Endothelial cell of umbilical vein (primary cell): ENCODE measurements around the gene GRK1. TPM values are rescaled to one million over a fixed set of nuclear protein-coding genes. Genes with fewer than 3 reads are reported as not detected.

Experiments used
- BruUV-seq: library from RNA; stranded (reverse); fragments of 400-500 nt; replicated peaks from 2 replicates; lab custom pipeline; 2021; lab: Mats Ljungman, UMichigan
- CTCF ChIA-PET: fragments of 300-600, 350-600 bp; sonication (Branson Sonifier 250); formaldehyde crosslinking; loops from one replicate; lab custom pipeline; 2021; ENCODE audit warnings: antibody characterized with exemption, inconsistent platforms; lab: Charles Lee
- POLR2A ChIA-PET: fragments of 300-600, 350-600 bp; sonication (Branson Sonifier 250); formaldehyde crosslinking; loops from one replicate; lab custom pipeline; 2021; ENCODE audit warnings: antibody characterized with exemption, inconsistent platforms; lab: Charles Lee
- DNase-seq: peaks from one replicate; pipeline ENCODE4 v3.0.0-alpha.2; 2011; ENCODE audit warnings: low read depth, low spot score
- FAIRE-seq: peaks from 2 replicates; lab custom pipeline; 2011; peaks lifted over from hg19 to GRCh38; lab: Jason Lieb, UNC
- H2AFZ ChIP-seq: 2 replicates; pipeline ENCODE4 v1.6.0; 2012; ENCODE audit warnings: low read depth, low read length, control low read depth, inconsistent platforms
- H3K27ac ChIP-seq: 2 replicates; pipeline ENCODE4 v1.5.1; 2011; ENCODE audit warnings: low read depth, mild to moderate bottlenecking, control low read depth, low read length, moderate library complexity; ENCODE audit not compliant: insufficient read depth
- H3K27me3 ChIP-seq, 2 experiments: 2 replicates each; pipeline versions ENCODE4 v1.6.0 to v1.6.1; 2011; ENCODE audit warnings: low read length in 2 of 2, mixed read lengths in 1 of 2; ENCODE audit not compliant: control insufficient read depth in 2 of 2, insufficient read depth in 2 of 2
- H3K36me3 ChIP-seq, 2 experiments: 2 replicates in 1 of 2; 3 replicates in 1 of 2; pipeline ENCODE4 v1.5.1; 2011; ENCODE audit warnings: low read length in 2 of 2, mild to moderate bottlenecking in 1 of 2, moderate library complexity in 1 of 2; ENCODE audit not compliant: control insufficient read depth in 2 of 2, insufficient read depth in 2 of 2; ENCODE audit errors: extremely low read depth in 1 of 2
- H3K4me1 ChIP-seq: 3 replicates; pipeline ENCODE4 v1.5.1; 2011; ENCODE audit warnings: mild to moderate bottlenecking, low read length; ENCODE audit not compliant: control insufficient read depth, insufficient read depth; ENCODE audit errors: extremely low read depth
- H3K4me2 ChIP-seq: 2 replicates; pipeline ENCODE4 v1.6.1; 2011; ENCODE audit warnings: low read length, control low read depth, mixed read lengths; ENCODE audit not compliant: insufficient read depth
- H3K4me3 ChIP-seq, 3 experiments: fragments of 200-600 bp in 1 of 3; sonication (generic), shearing (Covaris generic) in 1 of 3; replicated peaks in 1 of 3; 2 replicates each; pipeline ENCODE4 v1.5.1; 2011 to 2016; ENCODE audit warnings: control low read depth in 3 of 3, low read length in 3 of 3, mild to moderate bottlenecking in 2 of 3, inconsistent platforms in 1 of 3, low read depth in 1 of 3, moderate library complexity in 1 of 3; ENCODE audit not compliant: insufficient read depth in 1 of 3
- H3K79me2 ChIP-seq: 2 replicates; pipeline ENCODE4 v1.6.0; 2012; ENCODE audit warnings: low read length, inconsistent platforms; ENCODE audit not compliant: control insufficient read depth, insufficient read depth
- H3K9ac ChIP-seq: replicated peaks from 2 replicates; pipeline ENCODE3; 2011; ENCODE audit warnings: low read length, control low read depth; ENCODE audit not compliant: insufficient read depth; ENCODE audit errors: extremely low read depth
- H3K9me1 ChIP-seq: replicated peaks from 3 replicates; pipeline ENCODE4 v1.6.0; 2011; ENCODE audit warnings: mild to moderate bottlenecking, low read length; ENCODE audit not compliant: control insufficient read depth, insufficient read depth; ENCODE audit errors: extremely low read depth
- H3K9me3 ChIP-seq: replicated peaks from 2 replicates; pipeline ENCODE4 v1.5.1; 2012; ENCODE audit warnings: low read length, inconsistent platforms; ENCODE audit not compliant: control insufficient read depth, insufficient read depth
- H4K20me1 ChIP-seq: replicated peaks from 2 replicates; pipeline ENCODE3; 2011; ENCODE audit warnings: mild to moderate bottlenecking, low read length; ENCODE audit not compliant: control insufficient read depth, insufficient read depth; ENCODE audit errors: extremely low read depth
- CTCF ChIP-seq, 2 donors: IDR thresholded peaks; 1 replicate in 1 of 2; 2 replicates in 1 of 2; pipeline ENCODE4 v1.5.1; 2011; ENCODE audit warnings: low read length in 2 of 2, mild to moderate bottlenecking in 2 of 2, moderate library complexity in 2 of 2, control low read depth in 1 of 2, inconsistent platforms in 1 of 2, low read depth in 1 of 2; ENCODE audit not compliant: insufficient read depth in 1 of 2; ENCODE audit errors: extremely low read depth in 1 of 2
- EZH2 ChIP-seq: IDR thresholded peaks from 2 replicates; pipeline ENCODE4 v1.6.1; 2012; ENCODE audit warnings: borderline replicate concordance, low read depth, mild to moderate bottlenecking, moderate library complexity, low read length, inconsistent platforms; ENCODE audit not compliant: severe bottlenecking
- FOS ChIP-seq: IDR thresholded peaks from 2 replicates; pipeline ENCODE4 v1.6.1; 2011; ENCODE audit warnings: mild to moderate bottlenecking, low read length, moderate library complexity, borderline replicate concordance; ENCODE audit not compliant: insufficient read depth
- GATA2 ChIP-seq: IDR thresholded peaks from 2 replicates; pipeline ENCODE4 v1.7.0; 2011; ENCODE audit warnings: low read depth, mild to moderate bottlenecking, moderate library complexity, mixed read lengths, low read length; ENCODE audit not compliant: insufficient read length, insufficient read depth
- JUN ChIP-seq: IDR thresholded peaks from 2 replicates; pipeline ENCODE4 v1.6.1; 2011; ENCODE audit warnings: borderline replicate concordance, low read depth; ENCODE audit not compliant: insufficient read length, insufficient read depth
- MAX ChIP-seq: IDR thresholded peaks from 2 replicates; pipeline ENCODE4 v1.6.1; 2011; ENCODE audit not compliant: insufficient read depth, insufficient read length
- MYC ChIP-seq: IDR thresholded peaks from one replicate; pipeline ENCODE4 v1.6.1; 2011; ENCODE audit warnings: mild to moderate bottlenecking, low read depth, low read length
- POLR2A ChIP-seq: IDR thresholded peaks from 2 replicates; pipeline ENCODE4 v1.6.1; 2012; ENCODE audit warnings: low read depth, mild to moderate bottlenecking, control low read depth, low read length
- POLR2AphosphoS5 ChIP-seq: IDR thresholded peaks from 2 replicates; pipeline ENCODE4 v1.6.1; 2012; ENCODE audit warnings: low read depth, mild to moderate bottlenecking, control low read depth, low read length, moderate library complexity; ENCODE audit not compliant: insufficient read depth
- dilution Hi-C: fragments of 300-500 bp; cut with MboI; formaldehyde crosslinking; loops from one replicate; pipeline ENCODE4 v1.15.0; 2019; ENCODE audit warnings: low sequenced_read_pairs; ENCODE audit not compliant: extremely low pct_ligation_motif_present
- intact Hi-C: fragments of 100-400 bp; cut with micrococcal nuclease; formaldehyde crosslinking; loops from one replicate; pipeline ENCODE4 v1.10.0; 2022
- polyA plus RNA-seq, 4 experiments: library from polyadenylated mRNA; depleted of rRNA in 3 of 4; stranded (reverse) in 3 of 4; unstranded in 1 of 4; fragments of >200 nt; gene quantifications; 2 replicates each; pipeline versions ENCODE4 v1.2.1 to v1.2.3, GENCODE V29; 2011 to 2012; ENCODE audit warnings: missing spikeins in 1 of 4
- total RNA-seq: library from RNA; stranded (reverse); gene quantifications from 2 replicates; pipeline ENCODE4 v1.2.3, GENCODE V29; 2021

GRK1 gene
- total and polyA plus RNA-seq, 2 donors (not counting 3 experiments of a cell fraction or from before 2014, with no cell fraction given) = not detected

- DNase-seq (no peak), FAIRE-seq (no peak)
- no peaks in the 10 kb centered on the region for H3K9me1 ChIP-seq
- peaks cover 2 to 8% of the 10 kb centered on the region in 2 experiments for H3K27me3 ChIP-seq
- H3K4me1 ChIP-seq = no peaks in the 10 kb centered on the region
- no peaks in the 10 kb centered on the region for H3K9me3 ChIP-seq
- no peak overlapping the region for H3K4me3 ChIP-seq
- dilution Hi-C loops (no loop called here), intact Hi-C loops (no loop called here)
- no peaks in the 10 kb centered on the region for H3K36me3 ChIP-seq
- H3K79me2 ChIP-seq = no peaks in the 10 kb centered on the region
- CTCF ChIA-PET = no interaction called here
- H4K20me1 ChIP-seq = no peaks in the 10 kb centered on the region
- H3K27ac ChIP-seq = no peak overlapping the region
- TF ChIP-seq MAX (no peak), POLR2A (no peak), POLR2AphosphoS5 (no peak), GATA2 (no peak), FOS (no peak), CTCF (IDR thresholded peaks at IDR 0.05; ENCODE audit: extremely low read depth in 1 of 2, insufficient read depth in 1 of 2, low read depth in 1 of 2, low read length in 2 of 2) (no peak), JUN (no peak), EZH2 (no peak), MYC (no peak)
- no peak overlapping the region for H2AFZ ChIP-seq
- H3K9ac ChIP-seq = no peak overlapping the region
- no TSS peak for BruUV-seq
- no peak overlapping the region for H3K4me2 ChIP-seq
- POLR2A ChIA-PET = no interaction called here
Observed at GRCh38 chr13:113660066-113660465, 7.0 kb upstream of the GRK1 start.
